Measurements from ENCODE around the gene DPEP1. TPM values are rescaled to one million over a fixed set of nuclear protein-coding genes. Genes with fewer than 3 reads are reported as not detected.
A peak's percentile ranks its signal among the peaks of the same experiment; 100 is the strongest.

Gene DPEP1
- total RNA-seq, 1 experiment from 2014 or later = 13.6 TPM

DNA sequence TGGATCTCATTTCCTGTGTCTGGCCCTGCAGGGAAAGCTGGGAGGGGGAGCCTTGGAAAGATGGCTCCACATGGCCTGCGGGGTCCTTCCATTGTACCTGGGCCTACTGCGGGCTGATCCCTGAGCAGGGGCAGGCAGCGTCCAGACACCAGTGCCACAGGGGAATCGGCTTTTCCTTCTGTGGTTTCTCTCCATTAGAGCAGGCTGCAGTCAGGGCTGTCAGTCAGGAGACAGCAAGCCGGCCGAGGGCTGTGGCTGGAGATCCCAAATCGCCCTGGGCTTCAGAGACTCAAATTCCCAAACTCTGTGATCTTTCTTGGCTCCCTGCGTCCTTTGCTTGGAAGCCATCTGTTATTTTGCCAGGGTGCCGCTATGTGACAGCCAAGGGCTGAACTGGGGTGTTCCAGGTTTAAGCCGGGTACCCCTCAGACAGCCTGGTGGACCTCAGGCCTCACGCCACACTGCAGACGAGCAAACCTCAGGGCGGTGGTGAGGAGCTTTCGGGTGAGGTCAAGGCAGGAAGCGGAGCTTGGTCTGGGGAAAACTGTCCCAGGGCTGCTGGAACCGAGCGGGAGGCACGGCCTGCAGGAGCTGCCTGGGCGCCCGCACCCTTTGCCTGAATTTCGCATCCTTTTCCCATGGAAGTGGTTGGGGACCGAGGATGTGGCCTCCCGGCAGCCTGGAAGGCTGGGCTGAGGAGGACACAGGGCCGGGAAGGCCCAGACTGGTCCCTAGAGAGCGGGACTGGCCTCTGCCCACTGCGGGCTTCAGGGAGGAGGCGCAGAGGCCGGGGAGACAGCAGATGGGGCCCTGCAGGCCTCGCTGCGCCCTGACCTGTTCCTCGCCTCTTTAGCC is 39.4 kb upstream of the DPEP1 start:
- DNase-seq (ENCODE audit: low spot score) (peak; percentile 43), ATAC-seq (peak; percentile 14)
- ChIA-PET POLR2A (interaction anchor here (0.5 to 1.0 kb wide), 3 partner anchors 9 to 327 kb away, joined by 3 to 4 read pairs (median 3); no protein-coding TSS in a partner anchor), CTCF (interaction anchor here (0.5 to 1.1 kb wide), 6 partner anchors 9 to 917 kb away, joined by 3 to 14 read pairs (median 3); no protein-coding TSS in a partner anchor)
- H3K27ac Mint-ChIP-seq = peak overlapping the region; percentile 20; the same call in 1 of the 2 replicates
- H3K4me3 Mint-ChIP-seq = peak overlapping the region; percentile 56
- peaks cover 8% of the 10 kb centered on the region for H3K4me1 Mint-ChIP-seq
- TF ChIP-seq ZNF317 (CRISPR knock-in tag; IDR thresholded peaks at IDR 0.05; ENCODE audit: borderline replicate concordance, low read depth) (no peak), NR3C1 (CRISPR knock-in tag; conservative IDR thresholded peaks at IDR 0.05; ENCODE audit: low read depth) (no peak), ZNF232 (CRISPR knock-in tag; IDR thresholded peaks at IDR 0.05) (no peak), FOXP1 (CRISPR knock-in tag; IDR thresholded peaks at IDR 0.05; ENCODE audit: borderline replicate concordance) (no peak), HMGA2 (CRISPR knock-in tag; IDR thresholded peaks at IDR 0.05) (no peak), ZNF416 (CRISPR knock-in tag; IDR thresholded peaks at IDR 0.05) (no peak)
- TF ChIP-seq, protein P1, sequence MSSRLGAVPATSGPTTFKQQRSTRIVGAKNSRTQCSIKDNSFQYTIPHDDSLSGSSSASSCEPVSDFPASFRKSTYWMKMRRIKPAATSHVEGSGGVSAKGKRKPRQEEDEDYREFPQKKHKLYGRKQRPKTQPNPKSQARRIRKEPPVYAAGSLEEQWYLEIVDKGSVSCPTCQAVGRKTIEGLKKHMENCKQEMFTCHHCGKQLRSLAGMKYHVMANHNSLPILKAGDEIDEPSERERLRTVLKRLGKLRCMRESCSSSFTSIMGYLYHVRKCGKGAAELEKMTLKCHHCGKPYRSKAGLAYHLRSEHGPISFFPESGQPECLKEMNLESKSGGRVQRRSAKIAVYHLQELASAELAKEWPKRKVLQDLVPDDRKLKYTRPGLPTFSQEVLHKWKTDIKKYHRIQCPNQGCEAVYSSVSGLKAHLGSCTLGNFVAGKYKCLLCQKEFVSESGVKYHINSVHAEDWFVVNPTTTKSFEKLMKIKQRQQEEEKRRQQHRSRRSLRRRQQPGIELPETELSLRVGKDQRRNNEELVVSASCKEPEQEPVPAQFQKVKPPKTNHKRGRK (CRISPR knock-in tag; IDR thresholded peaks at IDR 0.05; ENCODE audit: borderline replicate concordance) = no peak
- TF ChIP-seq, protein P2, sequence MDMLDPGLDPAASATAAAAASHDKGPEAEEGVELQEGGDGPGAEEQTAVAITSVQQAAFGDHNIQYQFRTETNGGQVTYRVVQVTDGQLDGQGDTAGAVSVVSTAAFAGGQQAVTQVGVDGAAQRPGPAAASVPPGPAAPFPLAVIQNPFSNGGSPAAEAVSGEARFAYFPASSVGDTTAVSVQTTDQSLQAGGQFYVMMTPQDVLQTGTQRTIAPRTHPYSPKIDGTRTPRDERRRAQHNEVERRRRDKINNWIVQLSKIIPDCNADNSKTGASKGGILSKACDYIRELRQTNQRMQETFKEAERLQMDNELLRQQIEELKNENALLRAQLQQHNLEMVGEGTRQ (CRISPR knock-in tag; IDR thresholded peaks at IDR 0.05) = no peak
- TF ChIP-seq, protein P3, sequence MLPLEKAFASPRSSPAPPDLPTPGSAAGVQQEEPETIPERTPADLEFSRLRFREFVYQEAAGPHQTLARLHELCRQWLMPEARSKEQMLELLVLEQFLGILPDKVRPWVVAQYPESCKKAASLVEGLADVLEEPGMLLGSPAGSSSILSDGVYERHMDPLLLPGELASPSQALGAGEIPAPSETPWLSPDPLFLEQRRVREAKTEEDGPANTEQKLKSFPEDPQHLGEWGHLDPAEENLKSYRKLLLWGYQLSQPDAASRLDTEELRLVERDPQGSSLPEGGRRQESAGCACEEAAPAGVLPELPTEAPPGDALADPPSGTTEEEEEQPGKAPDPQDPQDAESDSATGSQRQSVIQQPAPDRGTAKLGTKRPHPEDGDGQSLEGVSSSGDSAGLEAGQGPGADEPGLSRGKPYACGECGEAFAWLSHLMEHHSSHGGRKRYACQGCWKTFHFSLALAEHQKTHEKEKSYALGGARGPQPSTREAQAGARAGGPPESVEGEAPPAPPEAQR (CRISPR knock-in tag; IDR thresholded peaks at IDR 0.05) = no peak
- H3K36me3 Mint-ChIP-seq = no peaks in the 10 kb centered on the region; the same call in 1 of the 2 replicates
- H3K9me3 Mint-ChIP-seq = no peaks in the 10 kb centered on the region
- H3K27me3 Mint-ChIP-seq (ENCODE audit: low read depth) = peaks cover 10% of the 10 kb centered on the region

DNA sequence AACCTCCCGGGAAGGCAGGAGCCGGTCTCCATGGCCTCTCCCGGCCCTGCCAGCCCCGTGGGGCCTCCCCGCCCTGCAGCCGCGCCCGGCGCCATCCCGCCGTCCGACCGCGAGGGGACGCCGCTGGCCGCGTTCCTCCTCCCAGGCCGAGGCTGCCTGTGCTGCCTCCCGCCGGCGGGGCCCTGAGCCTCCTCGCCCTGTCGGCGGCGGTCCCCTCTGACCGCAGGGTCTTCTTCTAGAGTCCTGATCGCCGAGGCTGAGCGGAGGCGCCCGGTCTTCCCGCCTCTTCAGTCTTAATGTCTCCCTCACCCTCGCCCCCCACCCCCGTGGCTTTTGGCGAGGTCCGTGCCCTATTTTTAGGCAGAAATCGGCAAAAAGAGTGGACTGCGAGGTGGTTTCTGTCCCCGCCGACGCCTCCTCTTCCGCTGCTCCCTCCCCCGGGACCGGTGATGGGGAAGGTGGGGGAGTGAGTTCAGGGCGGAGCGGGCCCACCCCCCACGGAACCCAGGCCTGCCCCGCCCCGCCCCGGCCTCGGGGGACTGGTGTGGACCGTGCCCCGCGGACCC is 38.7 kb upstream of the DPEP1 start:
- H3K9me3 Mint-ChIP-seq = no peaks in the 10 kb centered on the region
- ChIA-PET POLR2A (interaction anchor here (0.5 to 1.4 kb wide), 5 partner anchors 9 to 67 kb away, joined by 3 to 7 read pairs (median 4); no protein-coding TSS in a partner anchor), CTCF (interaction anchor here (0.5 to 2.6 kb wide), 13 partner anchors 9 to 918 kb away, joined by 3 to 16 read pairs (median 4); no protein-coding TSS in a partner anchor)
- peak; percentile 80 for ATAC-seq
- no peak overlapping the region for H3K27ac Mint-ChIP-seq
- peak overlapping the region; percentile 76 for H3K4me3 Mint-ChIP-seq
- H3K36me3 Mint-ChIP-seq = no peaks in the 10 kb centered on the region; the same call in 1 of the 2 replicates
- H3K27me3 Mint-ChIP-seq (ENCODE audit: low read depth) = peaks cover 10% of the 10 kb centered on the region
- DNase-seq (ENCODE audit: low spot score) = peak; percentile 87
- peaks cover 8% of the 10 kb centered on the region for H3K4me1 Mint-ChIP-seq
- TF ChIP-seq ZNF317 (CRISPR knock-in tag; IDR thresholded peaks at IDR 0.05; ENCODE audit: borderline replicate concordance, low read depth) = no peak
- TF ChIP-seq, protein P4, sequence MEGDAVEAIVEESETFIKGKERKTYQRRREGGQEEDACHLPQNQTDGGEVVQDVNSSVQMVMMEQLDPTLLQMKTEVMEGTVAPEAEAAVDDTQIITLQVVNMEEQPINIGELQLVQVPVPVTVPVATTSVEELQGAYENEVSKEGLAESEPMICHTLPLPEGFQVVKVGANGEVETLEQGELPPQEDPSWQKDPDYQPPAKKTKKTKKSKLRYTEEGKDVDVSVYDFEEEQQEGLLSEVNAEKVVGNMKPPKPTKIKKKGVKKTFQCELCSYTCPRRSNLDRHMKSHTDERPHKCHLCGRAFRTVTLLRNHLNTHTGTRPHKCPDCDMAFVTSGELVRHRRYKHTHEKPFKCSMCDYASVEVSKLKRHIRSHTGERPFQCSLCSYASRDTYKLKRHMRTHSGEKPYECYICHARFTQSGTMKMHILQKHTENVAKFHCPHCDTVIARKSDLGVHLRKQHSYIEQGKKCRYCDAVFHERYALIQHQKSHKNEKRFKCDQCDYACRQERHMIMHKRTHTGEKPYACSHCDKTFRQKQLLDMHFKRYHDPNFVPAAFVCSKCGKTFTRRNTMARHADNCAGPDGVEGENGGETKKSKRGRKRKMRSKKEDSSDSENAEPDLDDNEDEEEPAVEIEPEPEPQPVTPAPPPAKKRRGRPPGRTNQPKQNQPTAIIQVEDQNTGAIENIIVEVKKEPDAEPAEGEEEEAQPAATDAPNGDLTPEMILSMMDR (IDR thresholded peaks at IDR 0.05) = peak; percentile 53
- TF ChIP-seq, protein P5, sequence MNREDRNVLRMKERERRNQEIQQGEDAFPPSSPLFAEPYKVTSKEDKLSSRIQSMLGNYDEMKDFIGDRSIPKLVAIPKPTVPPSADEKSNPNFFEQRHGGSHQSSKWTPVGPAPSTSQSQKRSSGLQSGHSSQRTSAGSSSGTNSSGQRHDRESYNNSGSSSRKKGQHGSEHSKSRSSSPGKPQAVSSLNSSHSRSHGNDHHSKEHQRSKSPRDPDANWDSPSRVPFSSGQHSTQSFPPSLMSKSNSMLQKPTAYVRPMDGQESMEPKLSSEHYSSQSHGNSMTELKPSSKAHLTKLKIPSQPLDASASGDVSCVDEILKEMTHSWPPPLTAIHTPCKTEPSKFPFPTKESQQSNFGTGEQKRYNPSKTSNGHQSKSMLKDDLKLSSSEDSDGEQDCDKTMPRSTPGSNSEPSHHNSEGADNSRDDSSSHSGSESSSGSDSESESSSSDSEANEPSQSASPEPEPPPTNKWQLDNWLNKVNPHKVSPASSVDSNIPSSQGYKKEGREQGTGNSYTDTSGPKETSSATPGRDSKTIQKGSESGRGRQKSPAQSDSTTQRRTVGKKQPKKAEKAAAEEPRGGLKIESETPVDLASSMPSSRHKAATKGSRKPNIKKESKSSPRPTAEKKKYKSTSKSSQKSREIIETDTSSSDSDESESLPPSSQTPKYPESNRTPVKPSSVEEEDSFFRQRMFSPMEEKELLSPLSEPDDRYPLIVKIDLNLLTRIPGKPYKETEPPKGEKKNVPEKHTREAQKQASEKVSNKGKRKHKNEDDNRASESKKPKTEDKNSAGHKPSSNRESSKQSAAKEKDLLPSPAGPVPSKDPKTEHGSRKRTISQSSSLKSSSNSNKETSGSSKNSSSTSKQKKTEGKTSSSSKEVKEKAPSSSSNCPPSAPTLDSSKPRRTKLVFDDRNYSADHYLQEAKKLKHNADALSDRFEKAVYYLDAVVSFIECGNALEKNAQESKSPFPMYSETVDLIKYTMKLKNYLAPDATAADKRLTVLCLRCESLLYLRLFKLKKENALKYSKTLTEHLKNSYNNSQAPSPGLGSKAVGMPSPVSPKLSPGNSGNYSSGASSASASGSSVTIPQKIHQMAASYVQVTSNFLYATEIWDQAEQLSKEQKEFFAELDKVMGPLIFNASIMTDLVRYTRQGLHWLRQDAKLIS (CRISPR knock-in tag; IDR thresholded peaks at IDR 0.05; ENCODE audit: borderline replicate concordance) = no peak
- TF ChIP-seq ZNF138 (CRISPR knock-in tag; conservative IDR thresholded peaks at IDR 0.05) = no peak
- TF ChIP-seq, protein P6, sequence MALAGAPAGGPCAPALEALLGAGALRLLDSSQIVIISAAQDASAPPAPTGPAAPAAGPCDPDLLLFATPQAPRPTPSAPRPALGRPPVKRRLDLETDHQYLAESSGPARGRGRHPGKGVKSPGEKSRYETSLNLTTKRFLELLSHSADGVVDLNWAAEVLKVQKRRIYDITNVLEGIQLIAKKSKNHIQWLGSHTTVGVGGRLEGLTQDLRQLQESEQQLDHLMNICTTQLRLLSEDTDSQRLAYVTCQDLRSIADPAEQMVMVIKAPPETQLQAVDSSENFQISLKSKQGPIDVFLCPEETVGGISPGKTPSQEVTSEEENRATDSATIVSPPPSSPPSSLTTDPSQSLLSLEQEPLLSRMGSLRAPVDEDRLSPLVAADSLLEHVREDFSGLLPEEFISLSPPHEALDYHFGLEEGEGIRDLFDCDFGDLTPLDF (CRISPR knock-in tag; IDR thresholded peaks at IDR 0.05) = no peak
- no peak for TF ChIP-seq NFE2L1 (CRISPR knock-in tag; IDR thresholded peaks at IDR 0.05)
- no peak for TF ChIP-seq ATF1 (CRISPR knock-in tag; IDR thresholded peaks at IDR 0.05)
- no peak for TF ChIP-seq RELA (CRISPR knock-in tag; IDR thresholded peaks at IDR 0.05; ENCODE audit: borderline replicate concordance)
- TF ChIP-seq SP1 (CRISPR knock-in tag; conservative IDR thresholded peaks at IDR 0.05) = peak; percentile 70
- TF ChIP-seq NR2C2 (CRISPR knock-in tag; IDR thresholded peaks at IDR 0.05) = no peak
- no peak for TF ChIP-seq EMX1 (CRISPR knock-in tag; IDR thresholded peaks at IDR 0.05)
- TF ChIP-seq CBFB (CRISPR knock-in tag; IDR thresholded peaks at IDR 0.05; ENCODE audit: low read depth) = 0 out of 2 replicates have a peak, but pooled peaks have one; percentile 36

Data from WTC11 (cell line).